ENCODE measurements around the gene ABHD5.

ABHD5 gene

GRCh38 chr3:43736558-43737440 lies 46.1 kb downstream of the ABHD5 start:
- H3K27ac ChIP-seq (ENCODE audit: low read length), result no peak overlapping the region
- no peak overlapping the region for H3K4me3 ChIP-seq (ENCODE audit: low read length in 2 of 2)
- no peak overlapping the region for H3K9ac ChIP-seq (ENCODE audit: low read length in 2 of 2)
- peaks cover 8% of the 10 kb centered on the region for H3K4me1 ChIP-seq (ENCODE audit: control insufficient read depth, insufficient read depth, low read length)
- no peaks in the 10 kb centered on the region for H3K9me3 ChIP-seq (ENCODE audit: control insufficient read depth in 2 of 2, low read length in 2 of 2)
- no peaks in the 10 kb centered on the region for H3K36me3 ChIP-seq (ENCODE audit: control insufficient read depth in 2 of 2, insufficient read depth in 2 of 2, low read length in 2 of 2)
- H3K27me3 ChIP-seq (ENCODE audit: control insufficient read depth in 1 of 2, insufficient read depth in 2 of 2, low read length in 2 of 2), result no peaks in the 10 kb centered on the region

- H3K9me3 ChIP-seq (ENCODE audit: control insufficient read depth in 2 of 2, low read length in 2 of 2), result no peaks in the 10 kb centered on the region
- H3K9ac ChIP-seq (ENCODE audit: low read length in 2 of 2), result no peak overlapping the region
- no peak overlapping the region for H3K27ac ChIP-seq (ENCODE audit: low read length)
- H3K36me3 ChIP-seq (ENCODE audit: control insufficient read depth in 2 of 2, insufficient read depth in 2 of 2, low read length in 2 of 2), result no peaks in the 10 kb centered on the region
- peaks cover 8% of the 10 kb centered on the region for H3K4me1 ChIP-seq (ENCODE audit: control insufficient read depth, insufficient read depth, low read length)
- H3K27me3 ChIP-seq (ENCODE audit: control insufficient read depth in 1 of 2, insufficient read depth in 2 of 2, low read length in 2 of 2), result no peaks in the 10 kb centered on the region
- H3K4me3 ChIP-seq (ENCODE audit: low read length in 2 of 2), result no peak overlapping the region
Observed at GRCh38 chr3:43738305-43738704, 47.6 kb downstream of the ABHD5 start.

- Histone ChIP-seq H3K4me1 (ENCODE audit: control insufficient read depth, insufficient read depth, low read length) (no peaks in the 10 kb centered on the region), H3K27ac (ENCODE audit: low read length) (no peak overlapping the region), H3K27me3 (ENCODE audit: control insufficient read depth in 1 of 2, insufficient read depth in 2 of 2, low read length in 2 of 2) (no peaks in the 10 kb centered on the region), H3K36me3 (ENCODE audit: control insufficient read depth in 2 of 2, insufficient read depth in 2 of 2, low read length in 2 of 2) (no peaks in the 10 kb centered on the region), H3K4me3 (ENCODE audit: low read length in 2 of 2) (no peak overlapping the region), H3K9ac (ENCODE audit: low read length in 2 of 2) (no peak overlapping the region), H3K9me3 (ENCODE audit: control insufficient read depth in 2 of 2, low read length in 2 of 2) (peaks cover 0 to 8% of the 10 kb centered on the region in 2 donors)
Observed at GRCh38 chr3:43742920-43743319, 52.2 kb downstream of the ABHD5 start.

- Histone ChIP-seq H3K9me3 (ENCODE audit: control insufficient read depth in 2 of 2, low read length in 2 of 2) (peaks cover 0 to 8% of the 10 kb centered on the region in 2 donors), H3K27me3 (ENCODE audit: control insufficient read depth in 1 of 2, insufficient read depth in 2 of 2, low read length in 2 of 2) (no peaks in the 10 kb centered on the region), H3K4me1 (ENCODE audit: control insufficient read depth, insufficient read depth, low read length) (no peaks in the 10 kb centered on the region), H3K27ac (ENCODE audit: low read length) (no peak overlapping the region), H3K9ac (ENCODE audit: low read length in 2 of 2) (no peak overlapping the region), H3K4me3 (ENCODE audit: low read length in 2 of 2) (no peak overlapping the region), H3K36me3 (ENCODE audit: control insufficient read depth in 2 of 2, insufficient read depth in 2 of 2, low read length in 2 of 2) (no peaks in the 10 kb centered on the region)
Observed at GRCh38 chr3:43747641-43748040, 56.9 kb downstream of the ABHD5 start.

- no peaks in the 10 kb centered on the region for H3K27me3 ChIP-seq (ENCODE audit: control insufficient read depth in 1 of 2, insufficient read depth in 2 of 2, low read length in 2 of 2)
- H3K27ac ChIP-seq (ENCODE audit: low read length), result no peak overlapping the region
- no peaks in the 10 kb centered on the region for H3K4me1 ChIP-seq (ENCODE audit: control insufficient read depth, insufficient read depth, low read length)
- peaks cover 0 to 8% of the 10 kb centered on the region in 2 donors for H3K9me3 ChIP-seq (ENCODE audit: control insufficient read depth in 2 of 2, low read length in 2 of 2)
- H3K4me3 ChIP-seq (ENCODE audit: low read length in 2 of 2), result no peak overlapping the region
- no peaks in the 10 kb centered on the region for H3K36me3 ChIP-seq (ENCODE audit: control insufficient read depth in 2 of 2, insufficient read depth in 2 of 2, low read length in 2 of 2)
- no peak overlapping the region for H3K9ac ChIP-seq (ENCODE audit: low read length in 2 of 2)
Observed at GRCh38 chr3:43748179-43748578, 57.4 kb downstream of the ABHD5 start.

GRCh38 chr3:43748645-43749044 lies 57.9 kb downstream of the ABHD5 start:
- peaks cover 0 to 8% of the 10 kb centered on the region in 2 donors for H3K9me3 ChIP-seq (ENCODE audit: control insufficient read depth in 2 of 2, low read length in 2 of 2)
- no peak overlapping the region for H3K27ac ChIP-seq (ENCODE audit: low read length)
- no peaks in the 10 kb centered on the region for H3K36me3 ChIP-seq (ENCODE audit: control insufficient read depth in 2 of 2, insufficient read depth in 2 of 2, low read length in 2 of 2)
- no peak overlapping the region for H3K4me3 ChIP-seq (ENCODE audit: low read length in 2 of 2)
- no peak overlapping the region for H3K9ac ChIP-seq (ENCODE audit: low read length in 2 of 2)
- no peaks in the 10 kb centered on the region for H3K27me3 ChIP-seq (ENCODE audit: control insufficient read depth in 1 of 2, insufficient read depth in 2 of 2, low read length in 2 of 2)
- no peaks in the 10 kb centered on the region for H3K4me1 ChIP-seq (ENCODE audit: control insufficient read depth, insufficient read depth, low read length)

GRCh38 chr3:43752905-43753304 lies 62.2 kb downstream of the ABHD5 start:
- H3K9me3 ChIP-seq (ENCODE audit: control insufficient read depth in 2 of 2, low read length in 2 of 2), result no peaks in the 10 kb centered on the region
- no peak overlapping the region for H3K4me3 ChIP-seq (ENCODE audit: low read length in 2 of 2)
- H3K27ac ChIP-seq (ENCODE audit: low read length), result no peak overlapping the region
- H3K9ac ChIP-seq (ENCODE audit: low read length in 2 of 2), result no peak overlapping the region
- H3K36me3 ChIP-seq (ENCODE audit: control insufficient read depth in 2 of 2, insufficient read depth in 2 of 2, low read length in 2 of 2), result no peaks in the 10 kb centered on the region
- H3K27me3 ChIP-seq (ENCODE audit: control insufficient read depth in 1 of 2, insufficient read depth in 2 of 2, low read length in 2 of 2), result no peaks in the 10 kb centered on the region
- no peaks in the 10 kb centered on the region for H3K4me1 ChIP-seq (ENCODE audit: control insufficient read depth, insufficient read depth, low read length)

GRCh38 chr3:43753741-43754715 lies 63.3 kb downstream of the ABHD5 start:
- Histone ChIP-seq H3K9me3 (ENCODE audit: control insufficient read depth in 2 of 2, low read length in 2 of 2) (no peaks in the 10 kb centered on the region), H3K4me3 (ENCODE audit: low read length in 2 of 2) (no peak overlapping the region), H3K36me3 (ENCODE audit: control insufficient read depth in 2 of 2, insufficient read depth in 2 of 2, low read length in 2 of 2) (no peaks in the 10 kb centered on the region), H3K4me1 (ENCODE audit: control insufficient read depth, insufficient read depth, low read length) (no peaks in the 10 kb centered on the region), H3K9ac (ENCODE audit: low read length in 2 of 2) (no peak overlapping the region), H3K27ac (ENCODE audit: low read length) (no peak overlapping the region), H3K27me3 (ENCODE audit: control insufficient read depth in 1 of 2, insufficient read depth in 2 of 2, low read length in 2 of 2) (no peaks in the 10 kb centered on the region)

- Histone ChIP-seq H3K27me3 (ENCODE audit: control insufficient read depth in 1 of 2, insufficient read depth in 2 of 2, low read length in 2 of 2) (no peaks in the 10 kb centered on the region), H3K27ac (ENCODE audit: low read length) (no peak overlapping the region), H3K9ac (ENCODE audit: low read length in 2 of 2) (no peak overlapping the region), H3K4me1 (ENCODE audit: control insufficient read depth, insufficient read depth, low read length) (no peaks in the 10 kb centered on the region), H3K36me3 (ENCODE audit: control insufficient read depth in 2 of 2, insufficient read depth in 2 of 2, low read length in 2 of 2) (no peaks in the 10 kb centered on the region), H3K4me3 (ENCODE audit: low read length in 2 of 2) (no peak overlapping the region), H3K9me3 (ENCODE audit: control insufficient read depth in 2 of 2, low read length in 2 of 2) (no peaks in the 10 kb centered on the region)
Observed at GRCh38 chr3:43755516-43756200, 64.9 kb downstream of the ABHD5 start.

GRCh38 chr3:43757666-43758321 lies 67.1 kb downstream of the ABHD5 start:
- Histone ChIP-seq H3K27ac (ENCODE audit: low read length) (no peak overlapping the region), H3K4me1 (ENCODE audit: control insufficient read depth, insufficient read depth, low read length) (no peaks in the 10 kb centered on the region), H3K27me3 (ENCODE audit: control insufficient read depth in 1 of 2, insufficient read depth in 2 of 2, low read length in 2 of 2) (peaks cover 0 to 3% of the 10 kb centered on the region in 2 donors), H3K4me3 (ENCODE audit: low read length in 2 of 2) (no peak overlapping the region), H3K9me3 (ENCODE audit: control insufficient read depth in 2 of 2, low read length in 2 of 2) (no peaks in the 10 kb centered on the region), H3K9ac (ENCODE audit: low read length in 2 of 2) (no peak overlapping the region), H3K36me3 (ENCODE audit: control insufficient read depth in 2 of 2, insufficient read depth in 2 of 2, low read length in 2 of 2) (no peaks in the 10 kb centered on the region)

Data from stomach smooth muscle (tissue), 2 donors.